HepG2 (cell line): Measurements from ENCODE around the gene STAT6.
"Not testable (repeated sequence)": the region's sequence is repeated elsewhere in the genome, so short reads cannot be mapped to it uniquely, and the experiment has no call there.

ENCODE experiments used
- FOXM1 ChIP-seq: sonication (generic); formaldehyde crosslinking; IDR thresholded peaks from 2 replicates; pipeline ENCODE4 v1.5.0; 2020; ENCODE audit warnings: missing genetic modification reagents
- GTF3A ChIP-seq: sonication (generic); formaldehyde crosslinking; conservative IDR thresholded peaks from 2 replicates; pipeline ENCODE4 v1.4.0; 2020; ENCODE audit warnings: mild to moderate bottlenecking, missing genetic modification reagents
- THAP11 ChIP-seq: IDR thresholded peaks from 2 replicates; pipeline ENCODE4 v1.6.1; 2016; ENCODE audit warnings: missing biosample characterization, missing genetic modification reagents
- ZNF235 ChIP-seq: sonication (generic); formaldehyde crosslinking; IDR thresholded peaks from 2 replicates; pipeline ENCODE4 v1.8.1; 2023; ENCODE audit warnings: mild to moderate bottlenecking, missing genetic modification reagents, borderline replicate concordance
- TF ChIP-seq, protein P1 (sequence below): sonication (generic); formaldehyde crosslinking; IDR thresholded peaks from 2 replicates; pipeline ENCODE4 v1.5.0; 2020; ENCODE audit warnings: mild to moderate bottlenecking, missing genetic modification reagents, moderate library complexity

- TF ChIP-seq FOXM1 (CRISPR knock-in tag); THAP11 (CRISPR knock-in tag); GTF3A (CRISPR knock-in tag); ZNF235: not testable (repeated sequence)
- TF ChIP-seq, protein P1, sequence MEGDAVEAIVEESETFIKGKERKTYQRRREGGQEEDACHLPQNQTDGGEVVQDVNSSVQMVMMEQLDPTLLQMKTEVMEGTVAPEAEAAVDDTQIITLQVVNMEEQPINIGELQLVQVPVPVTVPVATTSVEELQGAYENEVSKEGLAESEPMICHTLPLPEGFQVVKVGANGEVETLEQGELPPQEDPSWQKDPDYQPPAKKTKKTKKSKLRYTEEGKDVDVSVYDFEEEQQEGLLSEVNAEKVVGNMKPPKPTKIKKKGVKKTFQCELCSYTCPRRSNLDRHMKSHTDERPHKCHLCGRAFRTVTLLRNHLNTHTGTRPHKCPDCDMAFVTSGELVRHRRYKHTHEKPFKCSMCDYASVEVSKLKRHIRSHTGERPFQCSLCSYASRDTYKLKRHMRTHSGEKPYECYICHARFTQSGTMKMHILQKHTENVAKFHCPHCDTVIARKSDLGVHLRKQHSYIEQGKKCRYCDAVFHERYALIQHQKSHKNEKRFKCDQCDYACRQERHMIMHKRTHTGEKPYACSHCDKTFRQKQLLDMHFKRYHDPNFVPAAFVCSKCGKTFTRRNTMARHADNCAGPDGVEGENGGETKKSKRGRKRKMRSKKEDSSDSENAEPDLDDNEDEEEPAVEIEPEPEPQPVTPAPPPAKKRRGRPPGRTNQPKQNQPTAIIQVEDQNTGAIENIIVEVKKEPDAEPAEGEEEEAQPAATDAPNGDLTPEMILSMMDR (CRISPR knock-in tag), result not testable (repeated sequence)
Measured at GRCh38 chr12:57053146-57053545, 58.0 kb downstream of the STAT6 start.
